Calu3 (cell line): ENCODE results near the gene RASGRF2. TPM values are rescaled to one million over a fixed set of nuclear protein-coding genes. Genes with fewer than 3 reads are reported as not detected.

ENCODE experiments used
- BruUV-seq: library from RNA; stranded (reverse); fragments of 400-500 nt; replicated peaks from 2 replicates; lab custom pipeline; 2021; lab: Mats Ljungman, UMichigan
- CTCF ChIA-PET: fragments of 300-600 bp; sonication (Branson Sonifier 250); formaldehyde crosslinking; loops from one replicate; lab custom pipeline; 2022; ENCODE audit warnings: antibody characterized with exemption; lab: Charles Lee
- DNase-seq: peaks from one replicate; pipeline ENCODE4 v3.0.0; 2022
- H3K27ac Mint-ChIP-seq: one replicate; pipeline ENCODE4 v1.8.0; 2022; ENCODE audit warnings: mixed read lengths; ENCODE audit not compliant: unreplicated experiment
- H3K27me3 Mint-ChIP-seq: one replicate; pipeline ENCODE4 v1.8.0; 2022; ENCODE audit warnings: mixed read lengths; ENCODE audit not compliant: unreplicated experiment
- H3K36me3 Mint-ChIP-seq: one replicate; pipeline ENCODE4 v1.8.0; 2022; ENCODE audit warnings: mild to moderate bottlenecking, moderate library complexity, mixed read lengths; ENCODE audit not compliant: insufficient read depth, unreplicated experiment
- H3K4me1 Mint-ChIP-seq: one replicate; pipeline ENCODE4 v1.8.0; 2022; ENCODE audit warnings: mild to moderate bottlenecking, low read depth, mixed read lengths; ENCODE audit not compliant: unreplicated experiment
- H3K4me3 Mint-ChIP-seq: one replicate; pipeline ENCODE4 v1.8.0; 2022; ENCODE audit warnings: mild to moderate bottlenecking, low read depth, moderate library complexity, mixed read lengths; ENCODE audit not compliant: unreplicated experiment
- H3K9me3 Mint-ChIP-seq: one replicate; pipeline ENCODE4 v1.8.0; 2022; ENCODE audit warnings: low read depth, mixed read lengths; ENCODE audit not compliant: unreplicated experiment
- CTCF ChIP-seq: fragments of 200-600 bp; IDR thresholded peaks from one replicate; pipeline ENCODE4 v1.8.0; 2022; ENCODE audit warnings: antibody characterized with exemption; ENCODE audit not compliant: unreplicated experiment
- intact Hi-C: fragments of 100-400 bp; cut with micrococcal nuclease; formaldehyde crosslinking; loops from one replicate; pipeline ENCODE4 v1.10.0; 2022; ENCODE audit not compliant: unreplicated experiment
- total RNA-seq: library from RNA; stranded (reverse); gene quantifications from 2 replicates; pipeline ENCODE4 v1.2.3, GENCODE V29; 2022

The RASGRF2 gene
- total RNA-seq, 1 experiment from 2014 or later: 27.7 TPM

GRCh38 chr5:80930940-80931339 lies 29.2 kb upstream of the RASGRF2 start:
- H3K4me1 Mint-ChIP-seq: peaks cover 23% of the 10 kb centered on the region
- no peak for TF ChIP-seq CTCF
- H3K27ac Mint-ChIP-seq: no peak overlapping the region
- no peak for DNase-seq
- H3K9me3 Mint-ChIP-seq: no peaks in the 10 kb centered on the region
- no TSS peak for BruUV-seq
- H3K36me3 Mint-ChIP-seq: no peaks in the 10 kb centered on the region
- H3K4me3 Mint-ChIP-seq: no peak overlapping the region
- intact Hi-C loops: no loop called here
- no peaks in the 10 kb centered on the region for H3K27me3 Mint-ChIP-seq
- CTCF ChIA-PET: interaction anchor here (0.7 to 1.9 kb wide), 2 partner anchors 37 to 177 kb away, joined by 3 to 8 read pairs; no protein-coding TSS in a partner anchor

- Mint-ChIP-seq H3K4me1 (peaks cover 27% of the 10 kb centered on the region), H3K27ac (no peak overlapping the region), H3K27me3 (no peaks in the 10 kb centered on the region), H3K9me3 (no peaks in the 10 kb centered on the region), H3K36me3 (no peaks in the 10 kb centered on the region), H3K4me3 (no peak overlapping the region)
- CTCF ChIA-PET: interaction anchor here (1.9 kb wide), 1 partner anchor 177 kb away, joined by 8 read pairs; no protein-coding TSS in a partner anchor
- TF ChIP-seq CTCF: no peak
- DNase-seq: no peak
- intact Hi-C loops: no loop called here
- no TSS peak for BruUV-seq
These were observed 28.8 kb upstream of the RASGRF2 start for GRCh38 chr5:80931411-80931810.

GRCh38 chr5:80933036-80933435 lies 27.1 kb upstream of the RASGRF2 start:
- Mint-ChIP-seq H3K27ac (no peak overlapping the region), H3K27me3 (no peaks in the 10 kb centered on the region), H3K9me3 (no peaks in the 10 kb centered on the region), H3K4me3 (no peak overlapping the region), H3K36me3 (no peaks in the 10 kb centered on the region), H3K4me1 (peaks cover 19% of the 10 kb centered on the region)
- CTCF ChIA-PET: no interaction called here
- TF ChIP-seq CTCF: no peak
- DNase-seq: no peak
- intact Hi-C loops: no loop called here
- BruUV-seq: no TSS peak

- Mint-ChIP-seq H3K4me1 (peaks cover 19% of the 10 kb centered on the region), H3K4me3 (no peak overlapping the region), H3K36me3 (no peaks in the 10 kb centered on the region), H3K27ac (no peak overlapping the region), H3K9me3 (no peaks in the 10 kb centered on the region), H3K27me3 (no peaks in the 10 kb centered on the region)
- intact Hi-C loops: no loop called here
- DNase-seq: no peak
- no TSS peak for BruUV-seq
- CTCF ChIA-PET: interaction anchor here (0.6 to 1.7 kb wide), 4 partner anchors 8 to 660 kb away, joined by 3 to 9 read pairs (median 3); no protein-coding TSS in a partner anchor
- TF ChIP-seq CTCF: no peak
These were observed 25.4 kb upstream of the RASGRF2 start for GRCh38 chr5:80934751-80935150.
